ENCODE data around the gene ESPN.

The ESPN gene

GRCh38 chr1:6494627-6495026 lies 70.1 kb downstream of the ESPN start:
- Histone ChIP-seq H3K27me3 (ENCODE audit: control insufficient read depth, insufficient read depth, low read length) (no peaks in the 10 kb centered on the region), H3K36me3 (ENCODE audit: control insufficient read depth, insufficient read depth, low read length) (no peaks in the 10 kb centered on the region), H3K4me3 (ENCODE audit: low read depth, low read length) (no peak overlapping the region), H3K9ac (no peak overlapping the region), H3K4me2 (ENCODE audit: low read length) (no peak overlapping the region), H3K4me1 (peaks cover 7% of the 10 kb centered on the region), H3K79me2 (no peaks in the 10 kb centered on the region), H2AFZ (no peak overlapping the region), H3K27ac (peak overlapping the region; percentile 66), H3K9me3 (ENCODE audit: control insufficient read depth, low read length) (no peaks in the 10 kb centered on the region)
- TF ChIP-seq CTCF (IDR thresholded peaks at IDR 0.05) = no peak

DNA sequence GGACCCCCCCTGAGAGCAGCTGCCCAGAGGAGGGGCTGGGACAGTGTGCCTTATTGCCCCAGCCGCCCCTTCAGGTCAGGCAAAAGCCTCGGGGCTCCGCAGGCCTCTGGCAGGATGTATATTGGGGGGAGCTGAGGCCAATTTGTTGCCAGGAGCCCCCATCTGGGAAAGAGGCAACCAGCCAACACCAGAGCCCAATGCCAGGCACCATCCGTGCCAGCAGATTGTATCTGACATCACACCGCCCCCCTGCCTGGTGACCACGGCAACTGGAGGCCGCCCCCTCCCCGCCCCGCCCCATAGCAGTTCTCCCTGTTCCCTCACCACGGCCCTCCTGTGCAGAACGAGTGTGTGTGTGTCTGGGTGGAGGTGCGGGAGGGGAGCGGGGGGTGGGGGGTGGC lies 70.5 kb downstream of the ESPN start:
- Histone ChIP-seq H3K27me3 (ENCODE audit: control insufficient read depth, insufficient read depth, low read length) (no peaks in the 10 kb centered on the region), H2AFZ (no peak overlapping the region), H3K9ac (no peak overlapping the region), H3K79me2 (no peaks in the 10 kb centered on the region), H3K36me3 (ENCODE audit: control insufficient read depth, insufficient read depth, low read length) (no peaks in the 10 kb centered on the region), H3K4me1 (peaks cover 7% of the 10 kb centered on the region), H3K4me3 (ENCODE audit: low read depth, low read length) (no peak overlapping the region), H3K4me2 (ENCODE audit: low read length) (no peak overlapping the region), H3K27ac (peak overlapping the region; percentile 66), H3K9me3 (ENCODE audit: control insufficient read depth, low read length) (no peaks in the 10 kb centered on the region)
- TF ChIP-seq CTCF (IDR thresholded peaks at IDR 0.05) = no peak

DNA sequence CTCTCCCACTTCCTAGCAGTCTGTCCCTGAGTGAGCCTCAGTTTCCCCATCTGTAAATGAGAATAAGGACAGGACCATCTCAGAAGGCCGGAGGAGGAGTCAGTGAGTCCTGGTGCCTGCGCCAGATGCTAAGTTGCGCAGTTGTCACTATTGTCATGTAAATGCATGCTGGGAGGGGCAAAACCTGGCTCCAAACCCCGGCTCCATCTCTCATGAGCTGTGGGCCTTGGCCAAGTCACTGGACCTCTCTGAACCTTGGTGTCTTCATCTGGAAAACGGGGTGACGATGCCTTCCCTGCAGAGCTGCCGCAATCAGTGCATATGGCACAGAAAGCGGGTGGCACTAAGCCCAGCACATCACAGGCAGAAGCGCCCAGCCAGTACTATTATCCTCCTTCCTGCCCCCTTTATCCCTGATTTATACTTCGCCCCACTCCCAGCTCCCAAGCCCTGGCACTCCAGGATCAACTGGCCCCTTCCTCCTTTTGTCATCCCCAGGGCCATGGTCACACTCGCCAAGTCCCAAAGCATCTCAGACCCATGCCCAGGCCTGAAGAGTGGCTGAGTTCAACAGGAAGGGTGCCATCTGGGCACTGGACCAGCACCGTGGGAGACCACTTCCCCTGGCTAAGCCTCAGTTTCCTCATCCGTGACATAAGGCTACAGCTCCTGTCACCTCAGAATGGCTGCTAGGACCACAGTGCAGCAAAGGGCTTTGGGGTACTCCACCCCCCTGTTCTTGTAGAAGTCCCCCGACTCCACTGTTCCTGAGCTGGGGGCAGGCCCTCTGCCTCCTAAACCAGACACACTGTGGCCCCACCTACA lies 71.2 kb downstream of the ESPN start:
- Histone ChIP-seq H3K9me3 (ENCODE audit: control insufficient read depth, low read length) (no peaks in the 10 kb centered on the region), H3K36me3 (ENCODE audit: control insufficient read depth, insufficient read depth, low read length) (no peaks in the 10 kb centered on the region), H3K79me2 (no peaks in the 10 kb centered on the region), H3K27me3 (ENCODE audit: control insufficient read depth, insufficient read depth, low read length) (no peaks in the 10 kb centered on the region), H2AFZ (no peak overlapping the region), H3K9ac (no peak overlapping the region), H3K4me2 (ENCODE audit: low read length) (no peak overlapping the region), H3K27ac (peak overlapping the region; percentile 54), H3K4me1 (peaks cover 7% of the 10 kb centered on the region), H3K4me3 (ENCODE audit: low read depth, low read length) (no peak overlapping the region)
- TF ChIP-seq CTCF (IDR thresholded peaks at IDR 0.05) = no peak

DNA sequence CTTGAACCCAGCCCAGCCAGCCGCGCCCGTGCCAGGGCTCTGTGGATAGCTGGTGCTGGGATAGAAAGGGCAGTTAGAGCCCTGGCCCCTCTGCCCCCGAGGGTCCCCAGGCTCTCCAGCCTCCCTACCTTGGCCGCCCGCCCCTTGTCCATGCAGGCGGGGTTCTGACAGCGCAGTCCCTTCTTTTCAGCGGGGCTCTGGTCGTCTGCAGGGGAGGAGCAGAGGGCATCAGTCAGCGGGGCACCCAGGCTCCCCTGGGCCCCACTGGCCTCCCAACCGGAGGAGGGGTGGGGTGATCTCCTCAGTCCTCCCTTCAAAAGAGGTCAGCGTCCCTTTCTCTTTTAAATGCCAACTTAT lies 71.8 kb downstream of the ESPN start:
- Histone ChIP-seq H3K4me1 (peaks cover 7% of the 10 kb centered on the region), H3K4me2 (ENCODE audit: low read length) (peak overlapping the region; percentile 93), H3K27me3 (ENCODE audit: control insufficient read depth, insufficient read depth, low read length) (no peaks in the 10 kb centered on the region), H2AFZ (no peak overlapping the region), H3K9ac (no peak overlapping the region), H3K9me3 (ENCODE audit: control insufficient read depth, low read length) (no peaks in the 10 kb centered on the region), H3K4me3 (ENCODE audit: low read depth, low read length) (peak overlapping the region; percentile 41), H3K27ac (peak overlapping the region; percentile 54), H3K79me2 (no peaks in the 10 kb centered on the region), H3K36me3 (ENCODE audit: control insufficient read depth, insufficient read depth, low read length) (no peaks in the 10 kb centered on the region)
- TF ChIP-seq CTCF (IDR thresholded peaks at IDR 0.05) = no peak

GRCh38 chr1:6496890-6497214 lies 72.3 kb downstream of the ESPN start:
- H2AFZ ChIP-seq = peak overlapping the region; percentile 69
- peak overlapping the region; percentile 54 for H3K27ac ChIP-seq
- H3K4me3 ChIP-seq (ENCODE audit: low read depth, low read length) = peak overlapping the region; percentile 41
- H3K9ac ChIP-seq = no peak overlapping the region
- TF ChIP-seq CTCF (IDR thresholded peaks at IDR 0.05) = no peak
- no peaks in the 10 kb centered on the region for H3K79me2 ChIP-seq
- H3K4me2 ChIP-seq (ENCODE audit: low read length) = peak overlapping the region; percentile 93
- peaks cover 7% of the 10 kb centered on the region for H3K4me1 ChIP-seq
- no peaks in the 10 kb centered on the region for H3K9me3 ChIP-seq (ENCODE audit: control insufficient read depth, low read length)
- no peaks in the 10 kb centered on the region for H3K36me3 ChIP-seq (ENCODE audit: control insufficient read depth, insufficient read depth, low read length)
- no peaks in the 10 kb centered on the region for H3K27me3 ChIP-seq (ENCODE audit: control insufficient read depth, insufficient read depth, low read length)

Measured in parathyroid adenoma (tissue), 2 donors.